ENCODE results near the gene TNFAIP8L2.

- TF ChIP-seq POLR2A (IDR thresholded peaks at IDR 0.05; ENCODE audit: low read depth, low read length), result no peak
- no peak for TF ChIP-seq CTCF (conservative IDR thresholded peaks at IDR 0.05; ENCODE audit: low read depth, low read length)
- no peak for TF ChIP-seq MAZ (IDR thresholded peaks at IDR 0.05; ENCODE audit: borderline replicate concordance, low read depth, low read length)
- TF ChIP-seq USF2 (IDR thresholded peaks at IDR 0.05; ENCODE audit: low read depth, low read length), result no peak
- no peak for TF ChIP-seq BHLHE40 (IDR thresholded peaks at IDR 0.05; ENCODE audit: low read depth, low read length)
- no peak for TF ChIP-seq ELK1 (IDR thresholded peaks at IDR 0.05; ENCODE audit: borderline replicate concordance, low read depth, low read length)
- TF ChIP-seq RAD21 (IDR thresholded peaks at IDR 0.05; ENCODE audit: low read length), result no peak
Observed at GRCh38 chr1:151135433-151136385, 20.7 kb upstream of the TNFAIP8L2 start.

All from IMR-90 (cell line).